Activated CD4-positive, alpha-beta T cell treated with anti-CD3 and anti-CD28 coated beads, Interleukin-2, amount 50 U/mL, for 24 hours (primary cell): ENCODE results near the gene PLA1A.

Experiments used
- DNase-seq, 2 donors: peaks; one replicate each; pipeline ENCODE4 v3.0.0-alpha.2; 2020; ENCODE audit warnings: low read depth in 1 of 2, low spot score in 1 of 2

PLA1A gene

DNA sequence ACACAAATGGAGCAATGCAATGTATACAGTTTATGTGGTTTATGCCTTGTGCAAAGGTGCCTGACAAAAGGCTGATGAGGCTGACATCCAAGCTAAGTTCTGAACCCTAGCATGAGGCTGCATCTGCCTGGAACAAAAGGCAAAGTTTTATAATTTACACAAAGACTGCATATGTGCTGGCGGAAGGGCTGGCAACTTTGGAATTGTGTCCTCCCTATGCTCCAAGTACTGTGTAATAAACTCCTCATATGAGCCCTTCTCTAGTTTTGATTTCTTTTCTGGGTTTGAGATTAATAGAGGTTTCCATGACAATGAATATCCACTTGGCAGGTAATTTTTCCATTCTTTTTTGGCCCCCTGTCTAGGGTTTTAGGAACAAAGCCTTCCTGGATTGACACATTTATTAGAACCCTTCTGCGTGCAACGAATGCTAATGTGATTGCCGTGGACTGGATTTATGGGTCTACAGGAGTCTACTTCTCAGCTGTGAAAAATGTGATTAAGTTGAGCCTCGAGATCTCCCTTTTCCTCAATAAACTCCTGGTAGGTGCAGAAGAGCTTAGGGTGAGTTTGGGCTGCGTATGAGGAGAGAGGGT, 10.8 kb downstream of the PLA1A start:
- DNase-seq = no peak

GRCh38 chr3:119609301-119609700, 11.6 kb downstream of the PLA1A start:
- DNase-seq = no peak

DNA sequence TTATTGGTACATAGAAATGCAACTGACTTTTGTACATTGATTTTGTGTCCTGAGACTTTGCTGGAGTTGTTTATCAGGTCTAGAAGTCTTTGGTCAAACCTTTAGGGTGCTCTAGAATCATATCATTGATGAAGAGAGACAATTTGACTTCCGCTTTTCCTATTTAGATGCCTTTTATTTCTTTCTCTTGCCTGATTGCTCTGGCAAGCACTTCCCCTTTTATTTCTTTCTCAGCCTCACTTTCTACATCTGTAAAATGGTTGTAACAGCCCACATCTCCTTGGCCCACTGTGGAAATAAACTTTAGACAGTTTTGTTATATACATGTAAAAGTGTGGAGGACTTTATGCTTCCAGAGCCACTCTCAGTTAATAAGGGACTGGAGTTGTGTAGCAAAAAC, 14.0 kb downstream of the PLA1A start:
- no peak for DNase-seq

- no peak for DNase-seq
These were observed 15.5 kb downstream of the PLA1A start for GRCh38 chr3:119613201-119613600.

GRCh38 chr3:119613872-119614271, 16.2 kb downstream of the PLA1A start:
- DNase-seq = no peak

DNA sequence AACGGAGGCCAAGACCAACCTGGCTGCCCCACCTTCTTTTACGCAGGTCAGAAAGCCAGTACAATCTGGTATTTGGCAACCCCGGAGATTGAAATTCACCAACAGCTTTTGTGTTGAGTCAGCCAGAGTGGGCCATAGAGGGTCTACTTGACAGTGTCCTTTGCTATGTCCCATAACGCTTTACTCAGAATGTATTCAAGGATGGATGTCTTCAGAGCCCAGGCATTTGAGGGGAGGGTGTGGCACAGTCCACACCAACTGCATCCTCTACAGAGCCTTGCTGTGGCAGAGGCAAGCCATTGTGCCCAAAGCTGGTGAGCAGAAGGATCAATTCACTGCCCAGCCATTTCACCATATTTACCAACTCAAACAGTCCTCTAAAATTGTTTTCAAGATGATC, 18.4 kb downstream of the PLA1A start:
- DNase-seq = no peak

GRCh38 chr3:119619094-119619493, 21.4 kb downstream of the PLA1A start:
- DNase-seq = no peak

DNA sequence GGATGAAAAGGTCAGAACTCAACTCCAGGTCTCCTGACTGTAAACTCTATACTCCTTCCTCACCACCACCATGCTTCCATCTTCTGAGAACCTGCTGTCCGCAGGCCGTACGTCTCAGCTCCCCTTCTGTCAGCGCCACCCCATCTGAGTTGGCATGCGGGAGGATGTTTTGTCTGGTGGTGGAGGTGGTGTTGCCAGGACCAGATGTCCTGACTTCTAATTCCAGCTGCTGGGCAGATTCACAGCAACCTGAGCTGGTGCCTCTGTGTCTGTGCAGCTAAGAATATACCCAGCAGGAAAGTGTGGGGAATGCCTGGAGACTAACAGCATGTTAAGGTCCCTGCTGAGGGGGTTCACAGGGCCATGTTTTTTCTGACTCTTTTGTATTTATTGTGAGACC, 23.2 kb downstream of the PLA1A start:
- DNase-seq = no peak

GRCh38 chr3:119624002-119624720, 26.5 kb downstream of the PLA1A start:
- DNase-seq = no peak

- no peak for DNase-seq
These were observed 27.9 kb downstream of the PLA1A start for GRCh38 chr3:119625451-119626153.

DNA sequence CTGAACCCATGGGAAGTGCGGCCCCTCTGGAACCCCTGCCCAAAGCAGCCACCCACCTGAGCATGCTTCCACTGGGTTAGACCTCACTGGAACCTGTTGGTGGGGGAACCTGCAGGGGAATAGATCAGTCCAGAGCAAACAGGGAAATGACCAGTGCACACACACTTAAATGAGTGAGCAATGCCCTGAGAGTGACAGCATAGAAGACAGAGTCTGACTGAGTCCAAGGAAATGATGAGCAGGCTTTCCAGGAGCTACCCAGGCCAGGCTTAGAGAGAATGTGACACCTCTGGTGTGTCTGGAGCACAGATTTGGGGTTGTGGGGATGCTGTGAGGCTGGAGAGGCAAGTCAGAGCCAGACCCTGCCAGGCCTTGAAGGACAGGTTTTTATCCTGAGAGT, 28.5 kb downstream of the PLA1A start:
- DNase-seq = no peak

- DNase-seq = no peak
These were observed 29.8 kb downstream of the PLA1A start for GRCh38 chr3:119627461-119627860.

- no peak for DNase-seq
These were observed 30.7 kb downstream of the PLA1A start for GRCh38 chr3:119628390-119628789.

DNA sequence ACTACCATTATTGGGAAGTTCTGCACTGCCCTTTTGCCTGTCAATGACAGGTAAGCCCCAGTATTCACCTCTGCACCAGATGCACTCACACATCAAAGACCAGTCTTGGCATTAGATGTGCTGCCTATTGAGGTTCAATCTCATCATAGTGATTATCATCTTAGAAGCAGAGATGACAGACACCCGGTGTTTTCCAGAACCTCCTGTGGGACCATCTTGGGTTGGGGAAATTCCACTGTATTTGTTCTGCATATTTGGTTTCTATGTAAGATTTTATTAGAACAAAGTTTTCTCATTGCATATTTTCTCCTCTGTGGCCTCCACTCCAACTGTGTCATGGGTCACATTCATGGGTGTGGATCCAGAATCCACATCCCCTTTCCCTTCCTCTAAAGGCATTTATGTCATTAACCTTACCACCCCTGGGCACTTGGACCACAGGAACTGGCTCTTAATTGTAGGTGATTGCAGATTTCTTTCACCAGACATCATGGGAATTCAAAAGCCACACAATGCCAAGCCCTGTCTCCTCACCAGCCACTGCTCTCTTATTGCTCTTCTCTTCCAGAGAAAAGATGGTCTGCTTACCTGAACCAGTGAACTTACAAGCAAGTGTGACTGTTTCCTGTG, 31.2 kb downstream of the PLA1A start:
- no peak for DNase-seq

- no peak for DNase-seq
These were observed 32.6 kb downstream of the PLA1A start for GRCh38 chr3:119630128-119630879.

DNA sequence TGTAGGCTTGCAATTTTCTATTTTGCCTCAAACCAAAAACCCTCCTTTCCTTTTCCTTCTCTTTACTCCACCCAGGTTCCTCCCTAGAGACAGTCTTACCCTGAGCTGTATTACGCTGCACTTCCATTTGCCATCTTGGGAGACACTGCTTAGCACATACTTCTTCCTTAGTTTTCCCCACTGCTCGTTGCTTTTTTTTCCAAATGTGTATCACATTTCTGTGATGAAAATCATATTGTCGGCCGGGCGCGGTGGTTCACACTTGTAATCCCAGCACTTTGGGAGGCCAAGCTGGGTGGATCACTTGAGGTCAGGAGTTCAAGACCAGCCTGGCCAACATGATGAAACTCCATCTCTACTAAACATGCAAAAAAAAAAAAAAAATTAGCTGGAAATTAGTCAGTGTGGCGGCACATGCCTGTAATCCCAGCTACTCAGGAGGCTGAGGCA, 33.2 kb downstream of the PLA1A start:
- DNase-seq = no peak

- no peak for DNase-seq
These were observed 33.8 kb downstream of the PLA1A start for GRCh38 chr3:119631516-119631915.

- DNase-seq = no peak
These were observed 34.5 kb downstream of the PLA1A start for GRCh38 chr3:119632216-119632615.

GRCh38 chr3:119632829-119633228, 35.1 kb downstream of the PLA1A start:
- DNase-seq = no peak

DNA sequence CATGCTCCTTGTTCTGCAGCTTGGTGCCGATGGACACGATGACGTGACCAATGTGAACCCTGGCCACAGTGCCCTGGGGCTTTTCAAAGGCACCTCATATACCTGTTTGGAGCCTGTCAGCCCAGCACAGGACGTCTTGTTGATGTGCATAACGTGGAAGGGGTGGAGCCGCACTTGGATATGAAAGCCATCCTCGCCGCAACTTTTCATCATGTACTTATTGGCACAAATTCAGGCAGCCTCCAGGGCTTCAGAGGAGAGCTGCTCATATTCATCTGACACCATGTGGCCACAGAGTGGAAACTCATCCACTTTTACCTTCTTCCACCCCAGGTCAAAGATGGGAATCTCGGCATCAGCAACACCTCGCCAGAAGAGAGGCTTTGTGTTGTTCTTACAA, 38.0 kb downstream of the PLA1A start:
- no peak for DNase-seq

DNA sequence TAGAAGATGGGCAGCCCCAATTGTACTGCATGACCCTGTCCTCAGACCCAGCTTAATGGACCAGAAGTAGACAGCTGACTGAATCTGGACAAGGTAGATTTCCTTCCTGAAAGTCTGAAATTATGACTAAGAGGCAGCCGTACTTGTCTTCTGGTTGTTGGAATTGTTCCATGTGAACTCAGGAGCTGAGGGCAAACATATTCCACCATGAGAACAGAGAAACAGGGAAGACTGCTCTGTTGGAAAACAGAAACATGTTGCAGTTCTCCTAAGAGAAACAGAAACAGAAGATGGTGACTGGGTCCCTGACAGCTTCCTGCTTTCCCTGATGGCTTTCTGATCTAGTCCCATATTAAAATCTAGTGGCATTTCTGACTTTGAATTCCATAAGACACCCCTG, 38.6 kb downstream of the PLA1A start:
- DNase-seq = no peak
